Fibroblast of skin of left biceps (primary cell): ENCODE results near the gene NCS1.

Source experiments
- DNase-seq, 2 experiments: peaks; one replicate each; pipeline ENCODE4 v3.0.0-alpha.2; 2013; ENCODE audit warnings: low read depth in 2 of 2

The NCS1 gene

DNA sequence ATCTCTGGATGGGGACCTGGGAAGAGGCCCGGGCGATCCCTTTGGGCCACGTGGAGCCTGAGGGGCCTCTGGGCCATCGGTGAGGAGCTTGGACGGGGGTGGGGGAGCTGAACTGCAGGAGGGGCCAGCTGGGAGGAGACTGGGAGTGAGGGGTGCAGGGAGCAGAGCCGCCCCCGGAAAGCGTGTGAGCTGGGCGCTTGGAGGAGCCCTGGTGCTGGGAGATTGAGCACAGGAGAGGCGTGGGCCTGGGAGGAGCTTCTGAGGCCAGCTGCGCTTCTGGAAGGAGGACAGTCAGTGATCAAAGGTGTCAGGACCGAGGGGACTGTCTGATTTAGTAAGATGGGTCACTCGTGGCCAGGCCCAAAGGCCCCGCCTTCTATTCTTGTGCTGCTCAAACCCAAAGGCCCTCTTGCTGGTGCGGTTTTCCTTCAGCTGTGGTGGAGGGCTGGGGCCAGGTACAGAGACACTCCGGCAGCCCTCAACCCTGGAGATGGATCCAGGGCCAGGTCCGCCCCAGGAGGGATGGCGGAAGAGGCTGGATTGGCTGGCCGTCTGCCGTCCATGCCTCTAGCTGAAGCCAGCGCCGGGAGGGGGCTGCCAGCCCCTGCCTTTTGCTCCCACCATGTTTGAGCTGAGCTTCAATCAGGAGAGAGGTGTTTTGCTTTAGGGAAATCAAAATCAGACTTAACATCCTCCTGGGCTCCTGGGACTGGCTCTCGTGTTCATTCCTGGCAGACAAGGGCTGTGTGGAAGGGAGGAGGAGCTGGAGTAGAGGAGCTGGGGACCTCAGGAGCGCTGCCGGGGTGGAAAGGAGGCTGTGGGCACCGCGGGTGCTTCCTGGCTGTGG lies 21.6 kb downstream of the NCS1 start:
- DNase-seq: no peak

DNA sequence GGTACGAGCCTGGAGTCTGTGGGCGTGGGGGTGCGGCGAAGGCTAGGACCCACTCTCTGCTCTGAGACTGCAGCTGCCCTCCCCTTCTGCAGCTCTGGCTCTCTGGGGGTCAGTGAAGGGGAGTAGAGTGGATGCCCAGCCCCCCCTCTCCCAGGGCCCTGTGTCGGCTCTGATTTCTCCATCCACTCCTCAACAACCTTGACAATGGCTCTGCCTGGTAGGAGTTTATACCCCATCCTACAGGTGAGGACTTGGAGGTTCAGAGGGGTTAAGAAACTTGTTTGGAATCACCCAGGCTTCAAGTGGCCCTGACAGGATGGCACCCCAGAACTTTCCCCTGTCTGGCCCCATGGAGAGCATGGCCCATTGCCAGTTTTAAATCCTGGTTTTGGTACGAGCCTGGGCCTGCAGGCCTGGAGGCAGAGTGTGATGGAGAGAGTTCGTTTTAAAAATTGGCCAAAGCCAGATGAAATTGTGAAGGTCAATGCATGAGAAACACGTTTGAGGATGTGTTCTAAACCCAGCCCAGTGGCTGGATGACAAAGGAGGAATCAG lies 22.3 kb downstream of the NCS1 start:
- no peak for DNase-seq

DNA sequence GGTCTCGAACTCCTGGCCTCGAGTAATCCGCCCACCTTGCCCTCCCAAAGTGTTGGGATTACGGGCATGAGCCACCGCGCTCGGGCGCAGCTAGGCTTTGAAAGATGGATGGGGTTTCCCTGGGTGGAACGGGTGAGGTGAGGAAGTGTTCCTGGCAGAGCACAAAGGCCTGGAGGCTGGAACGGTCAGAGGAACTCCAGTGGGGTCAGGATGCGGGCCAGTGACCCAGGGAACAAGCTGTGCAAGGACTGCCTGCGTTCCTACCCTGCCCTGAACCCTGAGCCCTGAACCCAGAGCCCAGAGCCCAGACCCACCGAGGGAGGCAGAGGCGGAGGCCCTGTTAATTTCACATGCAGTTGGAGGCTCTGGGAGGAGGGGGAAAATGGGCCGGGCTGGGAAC lies 23.4 kb downstream of the NCS1 start:
- DNase-seq: no peak

DNA sequence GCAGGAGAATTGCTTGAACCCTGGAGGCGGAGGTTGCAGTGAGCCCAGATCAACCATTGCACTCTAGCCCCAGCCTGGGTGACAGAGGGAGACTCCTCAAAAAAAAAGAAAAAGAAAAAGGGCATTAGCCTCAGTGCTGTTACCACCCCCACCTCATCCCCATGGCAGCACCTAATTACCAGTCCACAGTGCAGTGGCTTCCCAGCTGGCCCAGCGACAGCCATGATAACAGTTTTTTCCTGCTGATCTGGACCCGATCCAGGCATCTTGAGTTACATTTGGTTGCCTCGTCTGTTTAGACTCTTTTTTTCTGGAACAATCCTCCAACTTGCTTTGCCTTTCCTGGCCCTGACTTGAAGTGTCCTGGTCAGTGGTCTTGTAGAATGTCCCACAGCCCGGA lies 24.4 kb downstream of the NCS1 start:
- DNase-seq: no peak

DNA sequence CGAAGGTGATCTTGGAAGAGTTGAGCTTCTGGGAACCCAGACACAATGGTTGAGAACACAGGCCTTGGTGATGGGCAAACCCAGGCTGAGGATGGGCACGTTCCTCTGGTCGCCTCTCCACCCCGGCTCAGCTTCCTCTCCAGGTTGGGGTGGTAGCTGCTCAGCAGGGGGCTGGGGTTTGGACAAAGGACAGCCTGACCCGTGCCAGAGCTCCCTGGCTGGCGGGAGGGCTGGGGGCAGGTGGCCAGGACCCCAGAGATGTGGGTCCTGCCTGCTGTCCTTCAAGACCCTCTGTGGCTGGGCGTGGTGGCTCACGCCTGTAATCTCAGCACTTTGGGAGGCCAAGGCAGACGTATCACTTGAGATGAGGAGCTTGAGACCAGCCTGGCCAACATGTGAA lies 25.2 kb downstream of the NCS1 start:
- DNase-seq: no peak

DNA sequence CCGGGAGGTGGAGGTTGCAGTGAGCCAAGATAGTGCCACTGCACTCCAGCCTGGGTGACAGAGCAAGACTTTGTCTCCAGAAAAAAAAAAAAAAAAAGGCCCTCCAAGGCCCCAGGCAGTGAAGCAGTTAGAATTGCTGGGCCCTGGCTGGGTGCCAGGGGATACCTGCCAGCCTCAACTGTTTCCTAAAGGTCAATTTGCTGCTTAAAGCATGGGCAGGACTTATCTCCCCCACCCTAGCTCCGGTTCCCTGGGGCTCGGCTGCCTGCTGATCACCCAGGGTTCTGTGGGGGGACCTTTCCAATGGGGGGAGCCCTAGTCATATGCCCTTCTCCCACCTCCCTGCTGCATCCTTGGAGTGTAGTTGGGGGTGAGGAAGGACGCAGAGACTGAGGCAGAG lies 25.7 kb downstream of the NCS1 start:
- no peak for DNase-seq

DNA sequence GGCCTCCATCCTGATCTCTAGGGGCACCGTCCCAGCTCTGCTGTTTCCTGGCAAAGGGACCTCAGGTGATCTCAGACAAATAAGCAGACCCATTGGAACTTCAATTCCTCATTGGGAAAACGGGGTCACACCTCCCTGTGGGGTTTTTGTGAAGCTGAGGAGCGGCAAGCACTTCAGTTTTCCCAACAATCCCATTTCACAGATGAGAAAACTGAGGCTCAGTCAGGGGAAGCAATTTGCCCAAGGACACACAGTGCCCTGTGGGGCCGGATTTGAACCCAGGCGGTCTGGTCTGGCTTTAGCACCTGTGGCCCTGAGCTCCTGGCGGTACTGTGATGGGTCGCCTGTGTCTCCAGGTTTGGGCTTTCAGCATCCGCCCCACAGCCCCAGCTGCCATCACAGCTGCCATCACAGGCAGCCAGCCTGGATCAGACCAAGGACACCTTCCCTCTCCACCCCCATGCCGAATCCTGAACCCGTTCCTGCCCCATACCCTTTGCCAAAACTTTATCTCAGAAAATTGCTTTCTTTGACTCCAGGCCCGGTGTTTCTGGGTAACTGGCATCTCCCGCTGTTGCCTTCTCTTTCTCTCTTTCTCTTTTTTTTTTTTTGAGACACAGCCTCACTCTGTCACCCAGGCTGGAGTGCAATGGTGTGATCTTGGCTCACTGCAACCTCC lies 26.4 kb downstream of the NCS1 start:
- no peak for DNase-seq

DNA sequence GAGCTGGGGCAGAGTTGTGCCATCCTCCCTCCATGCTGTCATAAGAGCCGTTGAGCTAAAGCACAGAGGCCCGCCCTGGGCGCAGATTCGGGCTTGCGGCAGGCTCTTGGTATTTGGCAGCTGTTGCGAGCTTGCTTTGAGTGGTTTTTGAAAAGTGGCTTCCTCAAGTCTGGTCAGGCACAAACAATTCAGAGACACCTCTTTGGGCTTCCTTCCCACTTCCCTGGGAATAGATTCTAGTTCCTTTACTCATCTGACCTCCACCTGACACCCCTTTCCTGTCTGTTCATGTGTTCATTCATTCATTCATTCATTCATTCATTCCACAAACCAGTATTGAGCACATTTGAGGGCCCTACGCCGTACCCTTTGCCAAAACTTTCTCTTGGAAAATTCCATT lies 27.4 kb downstream of the NCS1 start:
- no peak for DNase-seq

DNA sequence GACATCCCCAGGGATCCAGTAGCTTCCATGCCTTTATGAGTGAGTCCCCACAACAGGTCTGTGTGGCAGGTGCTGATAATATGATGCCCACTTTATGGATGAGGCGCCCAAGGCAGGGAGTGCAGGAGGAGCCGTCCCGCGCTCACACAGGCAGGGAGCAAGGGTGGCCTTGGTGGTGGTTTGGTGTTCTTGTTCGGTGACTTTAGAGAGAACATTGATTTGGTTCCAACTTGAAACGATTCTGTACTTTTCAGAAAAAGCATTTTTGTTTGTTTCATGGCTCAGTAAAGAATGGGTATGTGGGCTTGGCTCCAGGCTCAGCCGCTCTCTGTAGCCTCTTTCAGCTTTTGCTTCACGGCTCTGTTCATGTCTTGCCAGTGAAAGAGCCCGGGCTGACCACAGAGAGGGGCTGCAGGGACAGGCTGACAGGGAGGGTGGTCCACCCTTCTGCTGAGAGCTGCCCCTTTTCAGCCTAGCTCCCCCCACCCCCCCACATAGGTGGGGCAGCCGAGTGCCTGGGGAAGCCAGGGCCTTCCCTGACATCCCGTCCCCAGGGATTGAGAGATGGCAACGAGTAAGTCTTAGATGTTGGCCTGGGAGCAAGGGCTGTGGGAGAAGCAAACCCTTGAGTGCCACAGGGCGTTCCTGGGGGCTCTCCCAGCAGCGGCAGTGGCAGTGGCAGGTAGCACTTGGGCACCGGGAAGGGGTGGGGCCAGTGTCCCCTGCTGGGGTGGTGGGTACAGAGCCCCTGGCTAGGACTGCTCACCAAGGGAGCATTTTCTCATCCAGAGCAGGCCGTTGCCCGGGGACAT lies 28.0 kb downstream of the NCS1 start:
- DNase-seq: no peak

DNA sequence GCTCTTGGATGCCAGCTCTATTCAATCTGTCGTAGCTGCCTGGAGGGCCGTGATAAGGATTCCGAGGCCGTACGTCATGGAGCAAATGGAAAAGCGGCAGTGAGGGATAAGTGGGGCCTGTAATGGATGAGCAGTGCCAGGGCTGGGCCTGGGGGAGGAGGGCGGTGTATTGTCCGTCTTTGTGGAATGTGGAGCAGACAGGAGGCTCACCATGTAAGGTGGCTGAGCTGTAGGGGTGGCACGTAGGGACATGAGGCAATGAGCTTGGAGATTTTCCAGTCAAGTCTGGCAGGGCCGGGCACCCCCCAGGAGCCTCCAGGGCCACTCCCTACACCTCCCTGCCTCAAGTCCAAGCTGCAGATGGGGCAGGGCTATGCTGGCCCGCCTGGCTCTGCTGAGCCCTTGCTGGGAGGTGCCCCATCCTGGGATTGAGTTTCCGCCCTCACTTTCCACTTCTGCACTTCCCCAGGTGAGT lies 29.2 kb downstream of the NCS1 start:
- no peak for DNase-seq

DNA sequence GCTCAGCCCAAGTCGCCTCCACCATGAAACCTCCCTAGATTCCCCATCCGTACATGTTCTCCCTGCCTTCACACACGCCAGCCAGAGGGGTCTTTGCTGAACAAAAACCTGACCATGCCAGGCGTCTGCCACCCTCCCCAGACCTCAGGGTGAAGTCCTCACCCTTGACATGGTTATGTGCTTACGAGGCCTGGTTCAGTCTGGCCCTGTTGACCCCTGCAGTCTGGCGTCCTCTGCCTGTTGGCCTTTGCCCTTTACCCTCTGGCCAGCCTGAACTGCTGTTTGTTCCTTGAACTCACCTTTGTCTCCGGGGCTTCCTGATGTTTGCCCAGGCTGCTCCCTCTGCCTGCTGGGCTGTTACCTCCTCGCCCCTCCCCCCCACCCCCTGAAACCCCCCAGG lies 29.8 kb downstream of the NCS1 start:
- DNase-seq: no peak

DNA sequence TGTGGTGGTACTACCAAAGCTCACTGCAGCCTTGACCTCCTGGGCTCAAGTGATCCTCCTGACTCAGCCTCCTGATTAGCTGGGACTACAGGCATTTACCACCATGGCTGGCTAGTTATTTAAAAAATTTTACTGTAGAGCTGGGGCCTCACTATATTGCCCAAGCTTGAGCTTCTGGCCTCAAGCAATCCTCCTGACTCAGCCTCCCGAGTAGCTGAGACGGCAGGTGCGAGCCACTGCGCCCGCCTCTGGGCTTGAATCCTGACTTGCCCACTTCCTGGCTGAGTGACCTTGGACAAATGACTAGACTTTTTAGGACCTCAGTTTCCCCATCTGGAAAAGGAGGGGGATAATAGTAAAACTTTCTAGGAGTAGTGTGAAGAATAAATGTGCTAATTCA lies 32.1 kb downstream of the NCS1 start:
- DNase-seq: no peak

DNA sequence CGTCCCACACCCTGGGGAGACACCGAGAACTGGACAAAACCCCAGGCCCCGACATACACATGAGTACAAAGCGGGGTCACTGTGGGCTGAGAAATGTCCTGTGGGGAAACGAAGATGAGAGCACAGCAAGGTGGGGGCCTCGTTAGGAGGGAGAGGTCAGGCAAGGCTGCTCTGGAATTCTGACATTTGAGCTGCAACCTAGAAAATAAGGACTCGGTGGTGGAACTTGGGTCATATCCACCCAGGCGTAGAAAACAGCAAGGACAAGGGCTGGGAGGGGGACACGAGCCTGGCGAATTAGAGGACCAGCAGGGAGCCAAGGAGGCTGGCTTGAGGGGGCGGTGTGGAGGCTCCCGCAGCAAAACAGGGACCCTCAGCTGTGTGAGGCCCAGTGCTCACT lies 32.8 kb downstream of the NCS1 start:
- DNase-seq: no peak

DNA sequence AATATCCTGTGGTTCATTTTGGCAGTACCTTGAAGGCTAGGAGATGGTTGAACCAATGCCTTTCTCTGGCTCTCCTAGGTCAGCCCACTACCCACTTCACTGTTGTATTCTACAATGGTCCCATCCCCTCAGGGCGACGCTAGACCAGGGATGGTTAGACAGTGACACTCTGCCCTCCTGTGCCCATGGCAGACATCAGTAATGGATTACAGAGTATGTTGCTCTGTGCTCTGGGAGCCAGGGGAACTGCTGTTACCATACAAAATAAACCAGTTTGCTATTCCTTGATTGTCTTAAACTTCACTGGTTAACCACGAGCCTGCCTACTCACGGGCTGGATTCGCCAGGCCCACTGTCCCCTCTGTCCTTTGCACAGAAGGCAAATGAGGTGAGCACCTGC lies 33.7 kb downstream of the NCS1 start:
- DNase-seq: no peak

DNA sequence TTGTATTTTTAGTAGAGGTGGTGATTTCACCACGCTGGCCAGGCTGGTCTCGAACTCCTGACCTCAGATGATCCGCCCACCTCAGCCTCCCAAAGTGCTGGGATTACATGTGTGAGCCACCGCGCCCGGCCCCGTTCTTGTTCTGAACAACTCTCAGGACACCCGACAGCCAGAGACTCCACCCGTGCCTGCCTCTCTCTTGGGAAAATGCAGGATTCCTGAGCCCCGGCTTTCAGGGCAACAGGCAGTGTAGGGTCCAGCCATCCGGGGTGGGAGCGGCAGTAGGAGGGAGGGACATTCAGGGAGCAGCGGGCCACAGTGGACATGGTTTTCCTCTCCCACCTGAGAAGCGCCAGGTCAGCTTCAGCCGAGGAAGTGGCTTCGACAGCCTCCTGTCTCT lies 34.4 kb downstream of the NCS1 start:
- DNase-seq: no peak

DNA sequence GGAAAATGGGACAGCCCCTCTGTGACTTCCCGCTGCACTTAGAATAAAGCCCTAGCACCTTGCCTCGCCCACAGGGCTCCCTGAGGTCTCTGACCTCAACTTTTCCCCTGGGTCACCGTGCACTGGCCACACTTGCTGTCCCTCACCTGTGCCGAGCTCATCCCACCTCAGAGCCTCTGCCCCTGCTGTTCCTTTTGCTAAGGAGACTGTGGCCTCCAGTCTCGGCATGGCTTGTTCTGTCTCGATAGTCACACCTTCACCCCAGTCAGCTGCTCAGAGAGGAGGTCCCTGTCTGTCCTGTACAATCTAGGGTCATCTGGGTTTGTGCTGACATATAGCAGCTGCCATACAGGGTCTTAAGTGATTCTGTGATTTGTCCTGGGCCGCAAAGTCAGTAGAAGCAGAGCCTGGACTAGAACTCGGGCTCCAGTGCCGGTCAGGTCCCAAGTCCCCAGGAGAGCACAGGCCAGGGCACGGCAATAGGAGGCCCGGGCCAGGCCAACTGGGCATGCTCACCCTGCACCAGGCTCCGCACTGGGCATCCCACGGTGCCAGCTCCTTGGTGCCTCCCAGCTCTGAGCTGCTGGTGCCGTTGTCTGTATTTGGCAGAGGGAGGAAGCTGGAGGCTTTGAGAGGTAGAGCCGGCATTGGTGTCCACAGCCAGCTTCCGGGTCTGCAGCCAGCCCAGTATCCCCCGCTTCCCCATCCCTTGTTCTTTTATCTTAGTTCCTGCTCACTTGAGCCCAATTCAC lies 35.2 kb downstream of the NCS1 start:
- no peak for DNase-seq

DNA sequence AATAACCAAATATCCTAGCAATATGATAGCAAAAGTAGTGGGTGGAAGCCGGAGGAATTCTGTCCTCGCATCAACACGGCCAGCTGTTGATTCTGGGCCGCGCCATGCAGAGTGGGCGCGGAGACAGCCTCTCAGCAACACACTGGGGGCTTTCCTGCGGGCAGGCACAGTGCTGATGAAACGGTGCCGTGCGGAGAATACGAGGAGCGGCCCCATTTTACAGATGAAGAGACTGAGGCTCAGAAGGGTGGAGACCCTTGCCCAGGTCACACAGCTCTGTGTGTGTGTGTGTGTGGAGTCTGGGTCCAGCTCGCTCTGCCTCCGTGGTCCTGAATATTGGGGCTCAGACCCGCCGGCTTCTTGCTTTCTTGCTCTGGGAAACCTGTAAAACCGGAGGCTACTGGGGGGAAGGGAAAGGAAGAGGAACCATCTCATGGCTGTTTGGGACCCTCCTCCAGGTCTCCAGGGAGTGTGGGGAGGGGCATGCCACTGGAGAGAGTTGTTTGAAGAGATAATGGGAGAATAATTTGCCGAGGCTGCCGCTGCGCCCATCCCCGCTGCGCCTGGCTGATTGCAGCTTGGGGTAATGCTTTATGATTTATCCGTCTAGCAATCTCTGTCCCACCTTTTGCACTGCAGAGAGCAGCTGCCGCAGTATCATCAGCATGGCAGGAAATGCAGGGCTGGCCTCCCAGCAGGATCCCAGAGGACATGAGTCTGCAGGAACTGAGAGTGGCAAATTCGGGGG lies 36.6 kb downstream of the NCS1 start:
- DNase-seq: no peak

DNA sequence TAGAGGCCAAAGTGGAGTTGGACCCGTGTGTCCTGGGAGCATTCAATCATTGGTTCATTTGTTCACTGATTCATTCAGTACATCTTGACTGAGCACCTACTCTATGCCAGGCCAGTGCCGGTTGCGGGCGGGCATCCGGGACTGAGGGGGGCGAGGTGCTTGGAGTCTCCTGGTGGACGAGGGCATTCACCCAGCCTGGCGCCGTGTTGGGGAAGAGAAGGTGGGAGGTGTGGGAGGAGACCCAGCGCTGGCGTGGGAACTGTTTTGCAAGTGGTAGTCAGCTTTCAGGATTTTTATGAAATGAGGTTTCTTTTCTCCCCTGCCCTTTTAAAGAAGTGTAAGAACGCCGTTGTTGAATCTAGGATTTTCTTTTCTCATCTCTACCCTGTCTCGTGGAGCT lies 37.2 kb downstream of the NCS1 start:
- no peak for DNase-seq

DNA sequence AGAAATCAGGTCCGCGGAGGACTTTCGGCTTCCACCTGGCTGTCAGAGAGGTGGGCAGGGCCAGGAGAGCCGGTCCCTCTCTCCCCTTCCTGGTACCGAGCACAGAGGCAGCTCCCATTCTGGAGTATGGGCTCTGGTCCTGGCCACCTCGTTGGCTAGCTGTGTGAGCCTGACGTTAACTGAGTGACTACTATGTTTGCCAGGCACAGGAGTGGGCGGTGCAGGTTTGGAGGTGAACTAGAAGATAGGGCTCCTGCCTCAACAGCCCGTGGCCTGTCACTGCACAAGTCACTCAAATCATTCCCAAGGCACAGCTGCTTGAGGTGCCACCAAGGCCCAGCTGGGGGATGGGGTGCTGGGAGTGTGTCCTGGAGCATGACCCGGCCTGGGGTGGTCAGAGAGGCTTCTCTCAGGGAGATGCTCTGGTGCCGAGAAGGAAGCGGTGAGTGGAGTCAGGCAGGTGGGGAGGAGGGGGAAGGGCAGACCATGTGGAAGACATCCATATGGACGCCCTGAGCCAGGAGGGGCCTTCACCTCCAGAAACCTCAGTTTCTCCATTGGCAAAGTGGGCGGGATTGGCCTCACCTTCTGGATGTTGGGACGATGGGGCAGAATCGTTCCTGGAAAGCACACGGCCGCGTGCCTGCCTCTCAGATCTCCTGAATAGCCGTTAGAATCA lies 39.5 kb downstream of the NCS1 start:
- DNase-seq: no peak
